OCI-LY7 (cell line): ENCODE measurements around the gene ANO2. TPM values are rescaled to one million over a fixed set of nuclear protein-coding genes. Genes with fewer than 3 reads are reported as not detected.

Experiments used
- BruUV-seq: library from RNA; stranded (reverse); fragments of 400-500 nt; replicated peaks from 2 replicates; lab custom pipeline; 2021; lab: Mats Ljungman, UMichigan
- CTCF ChIA-PET: fragments of 300-600 bp; sonication (Branson Sonifier 250); formaldehyde crosslinking; loops from one replicate; lab custom pipeline; 2022; ENCODE audit warnings: antibody characterized with exemption; ENCODE audit not compliant: unreplicated experiment; lab: Charles Lee
- POLR2A ChIA-PET: fragments of 300-600 bp; sonication (Branson Sonifier 250); formaldehyde crosslinking; loops from one replicate; lab custom pipeline; 2022; ENCODE audit warnings: antibody characterized with exemption; lab: Charles Lee
- DNase-seq: peaks from one replicate; pipeline ENCODE4 v3.0.0-alpha.2; 2015; ENCODE audit warnings: low spot score
- H2AFZ ChIP-seq: fragments of 200-600 bp; sonication (generic), shearing (Covaris generic); 2 replicates; pipeline ENCODE4 v1.6.1; 2014; ENCODE audit warnings: mild to moderate bottlenecking, antibody characterized with exemption, low read length, moderate library complexity
- H3K27ac ChIP-seq: fragments of 200-600 bp; sonication (generic); 2 replicates; pipeline ENCODE4 v1.5.1; 2014; ENCODE audit warnings: mixed run types, low read depth, mild to moderate bottlenecking, moderate library complexity, low read length, inconsistent platforms; ENCODE audit not compliant: poor library complexity, severe bottlenecking
- H3K36me3 ChIP-seq: fragments of 200-600 bp; sonication (generic); 2 replicates; pipeline ENCODE4 v1.6.1; 2014; ENCODE audit warnings: mild to moderate bottlenecking, antibody characterized with exemption, low read length, moderate library complexity, mixed read lengths; ENCODE audit not compliant: insufficient read depth
- H3K4me1 ChIP-seq: fragments of 200-600 bp; sonication (generic); 2 replicates; pipeline ENCODE4 v1.5.1; 2014; ENCODE audit warnings: mild to moderate bottlenecking, low read length; ENCODE audit not compliant: insufficient read depth, poor library complexity, severe bottlenecking
- H3K4me2 ChIP-seq: fragments of 200-600 bp; sonication (generic); 2 replicates; pipeline ENCODE4 v1.6.1; 2014; ENCODE audit warnings: mild to moderate bottlenecking, low read length
- H3K4me3 ChIP-seq: fragments of 200-600 bp; sonication (generic); 2 replicates; pipeline ENCODE4 v1.5.1; 2014; ENCODE audit warnings: mild to moderate bottlenecking, low read depth, low read length; ENCODE audit not compliant: poor library complexity, severe bottlenecking
- H3K79me2 ChIP-seq: fragments of 200-600 bp; sonication (generic); 2 replicates; pipeline ENCODE4 v1.6.1; 2016; ENCODE audit warnings: low read depth, mild to moderate bottlenecking, low read length, moderate library complexity, mixed read lengths; ENCODE audit not compliant: insufficient read depth
- H3K9me2 ChIP-seq: fragments of 200-600 bp; sonication (generic); 2 replicates; pipeline ENCODE4 v1.6.1; 2016; ENCODE audit warnings: mild to moderate bottlenecking, low read length, mixed read lengths; ENCODE audit not compliant: insufficient read depth
- H3K9me3 ChIP-seq: fragments of 200-600 bp; sonication (generic); 2 replicates; pipeline ENCODE4 v1.6.1; 2014; ENCODE audit warnings: mild to moderate bottlenecking, mixed run types, low read length, mixed read lengths
- H4K20me1 ChIP-seq: fragments of 200-600 bp; sonication (generic); 2 replicates; pipeline ENCODE4 v1.6.1; 2014; ENCODE audit warnings: mild to moderate bottlenecking, antibody characterized with exemption, low read length, moderate library complexity, mixed read lengths; ENCODE audit not compliant: insufficient read depth
- CTCF ChIP-seq: fragments of 200-600 bp; sonication (generic); conservative IDR thresholded peaks from 2 replicates; pipeline ENCODE4 v1.5.1; 2014; ENCODE audit warnings: mild to moderate bottlenecking, antibody characterized with exemption, low read length, moderate library complexity, mixed read lengths
- EZH2phosphoT487 ChIP-seq: fragments of 200-600 bp; sonication (generic); IDR thresholded peaks from 2 replicates; pipeline ENCODE4 v1.6.1; 2018; ENCODE audit warnings: low read depth, borderline replicate concordance, mild to moderate bottlenecking, mixed run types, antibody characterized with exemption, low read length, moderate library complexity, mixed read lengths
- intact Hi-C: fragments of 100-400 bp; cut with micrococcal nuclease; formaldehyde crosslinking; loops from one replicate; pipeline ENCODE4 v1.10.0; 2022; ENCODE audit not compliant: unreplicated experiment
- total RNA-seq, 2 experiments: library from RNA; depleted of rRNA in 1 of 2; stranded (reverse); fragments of >200 nt in 1 of 2; shearing (Covaris generic) in 1 of 2; gene quantifications; 2 replicates each; pipeline ENCODE4 v1.2.3, GENCODE V29; 2014 to 2022

Gene ANO2
- total RNA-seq, 2 experiments from 2014 or later = not detected

- Histone ChIP-seq H3K9me2 (no peaks in the 10 kb centered on the region), H3K4me3 (no peak overlapping the region), H3K27ac (no peak overlapping the region), H3K9me3 (no peaks in the 10 kb centered on the region), H3K4me2 (no peak overlapping the region), H3K36me3 (no peaks in the 10 kb centered on the region), H3K79me2 (no peaks in the 10 kb centered on the region), H4K20me1 (no peaks in the 10 kb centered on the region), H2AFZ (no peak overlapping the region), H3K4me1 (no peaks in the 10 kb centered on the region)
- ChIA-PET POLR2A (interaction anchor here (1.3 kb wide), 1 partner anchor 10 kb away, joined by 4 read pairs; no protein-coding TSS in a partner anchor), CTCF (no interaction called here)
- no TSS peak for BruUV-seq
- intact Hi-C loops = no loop called here
- no peak for DNase-seq
- TF ChIP-seq EZH2phosphoT487 = no peak
- no peak for TF ChIP-seq CTCF
Measured at GRCh38 chr12:5953835-5954586, 9.0 kb upstream of the ANO2 start.

- TF ChIP-seq EZH2phosphoT487 (no peak), CTCF (no peak)
- Histone ChIP-seq H3K9me2 (no peaks in the 10 kb centered on the region), H3K27ac (no peak overlapping the region), H2AFZ (no peak overlapping the region), H4K20me1 (no peaks in the 10 kb centered on the region), H3K4me1 (no peaks in the 10 kb centered on the region), H3K4me2 (no peak overlapping the region), H3K9me3 (no peaks in the 10 kb centered on the region), H3K36me3 (no peaks in the 10 kb centered on the region), H3K79me2 (no peaks in the 10 kb centered on the region), H3K4me3 (no peak overlapping the region)
- BruUV-seq = no TSS peak
- intact Hi-C loops = no loop called here
- POLR2A ChIA-PET = no interaction called here
- no peak for DNase-seq
- CTCF ChIA-PET = no interaction called here
Measured at GRCh38 chr12:5952031-5952430, 7.0 kb upstream of the ANO2 start.

GRCh38 chr12:5948696-5949095 is 3.6 kb upstream of the ANO2 start:
- TF ChIP-seq EZH2phosphoT487 (no peak), CTCF (no peak)
- no TSS peak for BruUV-seq
- no peak overlapping the region for H3K4me2 ChIP-seq

More at GRCh38 chr12:5948696-5949095, 3.6 kb upstream of the ANO2 start:
- Histone ChIP-seq H2AFZ (no peak overlapping the region), H3K4me1 (no peaks in the 10 kb centered on the region), H3K4me3 (no peak overlapping the region), H3K79me2 (no peaks in the 10 kb centered on the region), H4K20me1 (no peaks in the 10 kb centered on the region), H3K9me2 (no peaks in the 10 kb centered on the region), H3K27ac (no peak overlapping the region), H3K36me3 (no peaks in the 10 kb centered on the region), H3K9me3 (no peaks in the 10 kb centered on the region)
- POLR2A ChIA-PET = no interaction called here
- intact Hi-C loops = no loop called here
- CTCF ChIA-PET = no interaction called here
- DNase-seq = no peak
